Measurements from ENCODE around the gene SPRING1.

GRCh38 chr12:116739381-116739887, 1.6 kb upstream of the SPRING1 start:
- no peak for TF ChIP-seq CTCF (IDR thresholded peaks at IDR 0.05)
- TF ChIP-seq EZH2 (IDR thresholded peaks at IDR 0.05; ENCODE audit: borderline replicate concordance, insufficient read depth, low read depth, low read length, poor library complexity, severe bottlenecking): no peak

Data from B cell (primary cell).